ENCODE data around the gene RAET1E. TPM values are rescaled to one million over a fixed set of nuclear protein-coding genes. Genes with fewer than 3 reads are reported as not detected.
"Not testable (repeated sequence)": the region's sequence is repeated elsewhere in the genome, so short reads cannot be mapped to it uniquely, and the experiment has no call there.

The RAET1E gene
- not detected in 2 replicates for total RNA-seq (2021)
- long read RNA-seq: 0 reads

GRCh38 chr6:149897855-149898744, at the start of gene RAET1E:
Gene RAET1E, minus strand, starts transcription at chr6:149898113. Its CDS starts 7,212 bp downstream, at chr6:149890901.
- Histone ChIP-seq H2AK5ac (ENCODE audit: insufficient read length, low read length) (no peak within 1 kb of the TSS), H2BK12ac (ENCODE audit: insufficient read length, low read depth, low read length) (no peak within 1 kb of the TSS), H2BK20ac (ENCODE audit: low read depth, low read length, poor library complexity, severe bottlenecking) (no peak within 1 kb of the TSS), H3K4me1 (ENCODE audit: insufficient read depth, low read length) (no peaks in the 10 kb centered on the region; the same call in 1 of the 2 replicates), H3K23me2 (ENCODE audit: insufficient read length, low read depth, low read length, poor library complexity, severe bottlenecking) (no peaks in the 10 kb centered on the region), H3K14ac (ENCODE audit: insufficient read depth, low read length) (no peak within 1 kb of the TSS), H3K18ac (ENCODE audit: insufficient read length, low read depth, low read length) (no peak within 1 kb of the TSS), H3K27ac (ENCODE audit: insufficient read length, low read depth, low read length) (no peak within 1 kb of the TSS), H4K20me1 (ENCODE audit: control insufficient read depth, insufficient read depth, insufficient read length) (no peaks in the 10 kb centered on the region), H4K91ac (ENCODE audit: insufficient read length, low read depth, low read length) (no peak within 1 kb of the TSS), H3T11ph (ENCODE audit: low read length) (no peak within 1 kb of the TSS), H3K4me2 (ENCODE audit: insufficient read depth, insufficient read length, low read length) (no peak within 1 kb of the TSS), H3K79me1 (ENCODE audit: insufficient read depth, low read depth, low read length, poor library complexity, severe bottlenecking) (no peaks in the 10 kb centered on the region), H4K5ac (ENCODE audit: insufficient read length, low read depth, low read length) (no peak within 1 kb of the TSS), H3K9me3 (ENCODE audit: control insufficient read depth, low read depth, low read length) (no peaks in the 10 kb centered on the region), H4K8ac (replicated peaks; ENCODE audit: insufficient read length, low read depth, low read length) (no peak within 1 kb of the TSS), H2BK5ac (ENCODE audit: insufficient read length, low read length) (no peak within 1 kb of the TSS), H3K9ac (ENCODE audit: extremely low read depth, insufficient read length, low read length) (no peak within 1 kb of the TSS), H3K79me2 (ENCODE audit: insufficient read depth, low read length) (no peaks in the 10 kb centered on the region), H3K27me3 (ENCODE audit: insufficient read depth, low read length) (no peaks in the 10 kb centered on the region; the same call in 1 of the 2 replicates), H2BK120ac (ENCODE audit: low read depth, low read length, poor library complexity, severe bottlenecking) (no peak within 1 kb of the TSS), H2BK15ac (ENCODE audit: low read depth, low read length) (no peak within 1 kb of the TSS), H3K4ac (ENCODE audit: low read depth, low read length) (no peak within 1 kb of the TSS), H3K23ac (ENCODE audit: insufficient read length, low read depth, low read length) (no peak within 1 kb of the TSS), H3K56ac (ENCODE audit: insufficient read length, low read depth, low read length) (no peak within 1 kb of the TSS), H2AFZ (ENCODE audit: low read length) (no peak within 1 kb of the TSS)
- H3K27ac Mint-ChIP-seq: no peak within 1 kb of the TSS; a peak in 1 of 7 replicates
- H3K36me3 Mint-ChIP-seq (ENCODE audit: insufficient read depth in 1 of 3, low read depth in 3 of 3): no peaks in the 10 kb centered on the region
- no peak for DNase-seq
- no peak within 1 kb of the TSS; a peak in 1 of 5 replicates for H3K4me3 Mint-ChIP-seq
- peaks cover 39% of the 10 kb centered on the region for H3K27me3 Mint-ChIP-seq (ENCODE audit: low read depth)
- H3K4me1 Mint-ChIP-seq: peaks cover 0 to 9% of the 10 kb centered on the region in 2 experiments; a peak in 3 of 4 replicates
- TF ChIP-seq CTCF (conservative IDR thresholded peaks at IDR 0.05): peak; percentile 25; the same call in 1 of the 3 replicates
- no peaks in the 10 kb centered on the region for H3K9me3 Mint-ChIP-seq
- WGBS (ENCODE audit: extremely low coverage, insufficient read length, low lambda C conversion rate): no CpG with 5 or more reads among the region's 17 CpGs

GRCh38 chr6:149947533-149947932, 49.6 kb upstream of the RAET1E start:
- not testable (repeated sequence) for H3K36me3 Mint-ChIP-seq (ENCODE audit: insufficient read depth in 1 of 3, low read depth in 3 of 3); H3K79me2 ChIP-seq (ENCODE audit: insufficient read depth, low read length); H3K4me1 ChIP-seq (ENCODE audit: insufficient read depth, low read length); H3K9me3 ChIP-seq (ENCODE audit: control insufficient read depth, low read depth, low read length); H2AFZ ChIP-seq (ENCODE audit: low read length); H3K56ac ChIP-seq (ENCODE audit: insufficient read length, low read depth, low read length); H3K4me1 Mint-ChIP-seq; H3K79me1 ChIP-seq (ENCODE audit: insufficient read depth, low read depth, low read length, poor library complexity, severe bottlenecking); H2BK20ac ChIP-seq (ENCODE audit: low read depth, low read length, poor library complexity, severe bottlenecking); DNase-seq; H3K23ac ChIP-seq (ENCODE audit: insufficient read length, low read depth, low read length); H4K8ac ChIP-seq (replicated peaks; ENCODE audit: insufficient read length, low read depth, low read length); H3K4ac ChIP-seq (ENCODE audit: low read depth, low read length); H2BK15ac ChIP-seq (ENCODE audit: low read depth, low read length); H4K91ac ChIP-seq (ENCODE audit: insufficient read length, low read depth, low read length); H3K18ac ChIP-seq (ENCODE audit: insufficient read length, low read depth, low read length); H2BK120ac ChIP-seq (ENCODE audit: low read depth, low read length, poor library complexity, severe bottlenecking); H2BK5ac ChIP-seq (ENCODE audit: insufficient read length, low read length); H2AK5ac ChIP-seq (ENCODE audit: insufficient read length, low read length); H3K9ac ChIP-seq (ENCODE audit: extremely low read depth, insufficient read length, low read length); H3K23me2 ChIP-seq (ENCODE audit: insufficient read length, low read depth, low read length, poor library complexity, severe bottlenecking); H3K9me3 Mint-ChIP-seq; H4K5ac ChIP-seq (ENCODE audit: insufficient read length, low read depth, low read length); H2BK12ac ChIP-seq (ENCODE audit: insufficient read length, low read depth, low read length); H3K14ac ChIP-seq (ENCODE audit: insufficient read depth, low read length); H3K27ac ChIP-seq (ENCODE audit: insufficient read length, low read depth, low read length); H4K20me1 ChIP-seq (ENCODE audit: control insufficient read depth, insufficient read depth, insufficient read length); H3K4me3 Mint-ChIP-seq; H3K4me2 ChIP-seq (ENCODE audit: insufficient read depth, insufficient read length, low read length); H3T11ph ChIP-seq (ENCODE audit: low read length)
- peaks cover 31% of the 10 kb centered on the region; the same call in 1 of the 2 replicates for H3K27me3 ChIP-seq (ENCODE audit: insufficient read depth, low read length)
- Mint-ChIP-seq H3K27ac (peak overlapping the region in 1 of 3 experiments; percentile 72; a peak in 1 of 7 replicates), H3K27me3 (ENCODE audit: low read depth) (peaks cover 89% of the 10 kb centered on the region)
- WGBS (ENCODE audit: extremely low coverage, insufficient read length, low lambda C conversion rate): no CpG with 5 or more reads among the region's 1 CpG
